RWPE2 (cell line): ENCODE measurements around the gene TDRD10.

Experiments used
- ATAC-seq: fragments of 200-7000 bp; cut with Tn5 transposase; 3 replicates; pipeline ENCODE4 v1.9.1; 2021; ENCODE audit warnings: low read depth
- DNase-seq: peaks from one replicate; pipeline ENCODE4 v3.0.0-alpha.2; 2020; ENCODE audit warnings: low spot score
- H3K27ac ChIP-seq: fragments of 450-650 bp; 2 replicates; pipeline ENCODE4 v1.5.1; 2017; ENCODE audit warnings: mild to moderate bottlenecking; ENCODE audit not compliant: poor library complexity, severe bottlenecking
- H3K27me3 ChIP-seq: fragments of 250-450 bp; sonication (Bioruptor Pico); 2 replicates; pipeline ENCODE4 v1.5.1; 2021; ENCODE audit warnings: mild to moderate bottlenecking, moderate library complexity; ENCODE audit not compliant: insufficient read depth, poor library complexity, severe bottlenecking
- H3K36me3 ChIP-seq: fragments of 250-450 bp; sonication (Bioruptor Pico); 2 replicates; pipeline ENCODE4 v1.5.1; 2020; ENCODE audit warnings: low read depth, mild to moderate bottlenecking, moderate library complexity
- H3K4me1 ChIP-seq: fragments of 250-450 bp; sonication (Bioruptor Pico); 2 replicates; pipeline ENCODE4 v1.5.1; 2021; ENCODE audit warnings: mild to moderate bottlenecking, moderate library complexity; ENCODE audit not compliant: insufficient read depth, poor library complexity, severe bottlenecking
- H3K4me3 ChIP-seq: fragments of 250-450 bp; sonication (Bioruptor Pico); 2 replicates; pipeline ENCODE4 v1.5.1; 2021; ENCODE audit warnings: mild to moderate bottlenecking, moderate library complexity; ENCODE audit not compliant: severe bottlenecking
- H3K9me3 ChIP-seq: fragments of 250-450 bp; sonication (Bioruptor Pico); 2 replicates; pipeline ENCODE4 v1.5.1; 2021; ENCODE audit warnings: mild to moderate bottlenecking, moderate library complexity; ENCODE audit not compliant: severe bottlenecking
- TF ChIP-seq, protein P1 (sequence below): fragments of 450-650 bp; IDR thresholded peaks from one replicate; pipeline ENCODE4 v1.5.1; 2017; ENCODE audit warnings: mild to moderate bottlenecking, moderate library complexity; ENCODE audit not compliant: poor library complexity, severe bottlenecking

TDRD10 gene

GRCh38 chr1:154533952-154534844 is 32.2 kb downstream of the TDRD10 start:
- Histone ChIP-seq H3K27me3 (no peaks in the 10 kb centered on the region), H3K4me3 (no peak overlapping the region), H3K9me3 (no peaks in the 10 kb centered on the region), H3K27ac (no peak overlapping the region), H3K36me3 (no peaks in the 10 kb centered on the region), H3K4me1 (no peaks in the 10 kb centered on the region)
- TF ChIP-seq, protein P1, sequence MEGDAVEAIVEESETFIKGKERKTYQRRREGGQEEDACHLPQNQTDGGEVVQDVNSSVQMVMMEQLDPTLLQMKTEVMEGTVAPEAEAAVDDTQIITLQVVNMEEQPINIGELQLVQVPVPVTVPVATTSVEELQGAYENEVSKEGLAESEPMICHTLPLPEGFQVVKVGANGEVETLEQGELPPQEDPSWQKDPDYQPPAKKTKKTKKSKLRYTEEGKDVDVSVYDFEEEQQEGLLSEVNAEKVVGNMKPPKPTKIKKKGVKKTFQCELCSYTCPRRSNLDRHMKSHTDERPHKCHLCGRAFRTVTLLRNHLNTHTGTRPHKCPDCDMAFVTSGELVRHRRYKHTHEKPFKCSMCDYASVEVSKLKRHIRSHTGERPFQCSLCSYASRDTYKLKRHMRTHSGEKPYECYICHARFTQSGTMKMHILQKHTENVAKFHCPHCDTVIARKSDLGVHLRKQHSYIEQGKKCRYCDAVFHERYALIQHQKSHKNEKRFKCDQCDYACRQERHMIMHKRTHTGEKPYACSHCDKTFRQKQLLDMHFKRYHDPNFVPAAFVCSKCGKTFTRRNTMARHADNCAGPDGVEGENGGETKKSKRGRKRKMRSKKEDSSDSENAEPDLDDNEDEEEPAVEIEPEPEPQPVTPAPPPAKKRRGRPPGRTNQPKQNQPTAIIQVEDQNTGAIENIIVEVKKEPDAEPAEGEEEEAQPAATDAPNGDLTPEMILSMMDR, result peak; percentile 85
- ATAC-seq, result peak; percentile 80
- DNase-seq, result no peak

- DNase-seq, result no peak
- TF ChIP-seq, protein P1, result no peak
- Histone ChIP-seq H3K4me3 (no peak overlapping the region), H3K27ac (no peak overlapping the region), H3K9me3 (no peaks in the 10 kb centered on the region), H3K27me3 (no peaks in the 10 kb centered on the region), H3K36me3 (no peaks in the 10 kb centered on the region), H3K4me1 (no peaks in the 10 kb centered on the region)
- no peak for ATAC-seq
Observed at GRCh38 chr1:154536570-154536969, 34.6 kb downstream of the TDRD10 start.

DNA sequence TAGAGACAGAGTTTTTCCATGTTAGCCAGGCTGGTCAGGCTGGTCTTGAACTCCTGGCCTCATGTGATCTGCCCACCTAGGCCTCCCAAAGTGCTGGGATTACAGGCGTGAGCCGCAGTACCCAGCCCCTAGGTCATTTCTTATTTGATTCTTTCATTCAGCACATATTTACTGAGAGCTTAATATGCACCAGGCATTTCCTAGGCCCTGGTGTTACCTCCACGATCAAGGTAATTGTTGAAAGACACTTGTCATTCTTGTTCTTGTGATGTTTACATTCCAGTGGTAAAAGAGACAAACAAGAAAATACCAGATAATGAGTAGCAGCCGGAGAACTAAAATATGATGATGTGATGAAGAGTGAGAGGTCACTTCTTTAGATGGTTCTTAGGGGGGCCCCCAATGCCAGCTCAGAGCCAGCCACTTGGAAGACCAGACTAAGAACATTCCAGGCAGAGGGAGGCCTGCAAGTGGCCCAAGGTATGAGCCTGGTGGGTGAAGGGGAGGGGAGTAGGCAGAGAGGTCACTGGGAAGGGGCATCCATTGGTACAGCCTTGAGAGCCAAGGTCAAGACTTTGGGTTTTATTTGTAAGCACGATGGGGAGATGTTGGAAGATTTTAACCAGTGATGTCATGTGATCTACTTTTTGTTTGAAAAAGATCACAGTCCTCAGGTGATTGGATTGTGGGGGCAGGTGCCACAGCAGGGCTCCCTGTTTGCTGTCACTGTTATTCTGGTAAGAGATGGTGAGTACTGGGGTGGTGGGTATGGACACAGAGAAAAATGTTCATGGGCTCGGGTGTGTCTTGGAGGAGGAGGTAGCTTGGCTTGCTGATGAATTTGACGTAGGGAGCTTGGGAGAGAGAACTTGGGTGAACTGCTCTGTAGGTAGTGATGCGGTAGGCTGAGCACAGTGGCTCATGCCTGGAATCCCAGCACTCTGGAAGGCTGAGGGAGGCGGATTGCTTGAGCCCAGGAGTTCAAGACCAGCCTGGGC is 37.8 kb downstream of the TDRD10 start:
- H3K27me3 ChIP-seq, result no peaks in the 10 kb centered on the region

DNA sequence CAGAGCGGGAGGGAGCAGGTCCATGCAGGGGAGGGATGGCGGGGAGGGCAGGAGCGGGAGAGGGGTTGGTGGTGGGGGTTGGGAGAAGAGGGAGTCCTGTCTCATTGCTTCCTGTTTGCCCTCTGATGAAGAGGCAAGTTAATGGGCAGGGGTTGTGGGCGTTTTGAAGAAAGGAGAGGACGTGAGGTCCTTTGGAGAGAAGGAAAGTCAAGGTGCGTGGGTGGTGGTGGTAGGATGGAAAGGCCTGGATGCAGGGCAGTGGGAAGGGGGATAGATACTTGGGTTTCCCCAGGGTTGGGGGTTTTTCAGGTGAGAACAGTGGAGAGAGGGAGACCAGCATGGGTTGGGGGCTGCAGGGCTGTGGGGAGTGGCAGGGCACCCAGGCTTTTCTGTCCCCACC is 39.2 kb downstream of the TDRD10 start:
- TF ChIP-seq, protein P1, result no peak

More for the DNA sequence above, 37.8 kb downstream of the TDRD10 start:
- no peak for DNase-seq
- no peaks in the 10 kb centered on the region for H3K36me3 ChIP-seq
- no peak for ATAC-seq
- TF ChIP-seq, protein P1, result no peak
- H3K27ac ChIP-seq, result no peak overlapping the region
- H3K9me3 ChIP-seq, result no peaks in the 10 kb centered on the region
- H3K4me3 ChIP-seq, result no peak overlapping the region
- H3K4me1 ChIP-seq, result no peaks in the 10 kb centered on the region

More for the DNA sequence above, 39.2 kb downstream of the TDRD10 start:
- Histone ChIP-seq H3K4me1 (no peaks in the 10 kb centered on the region), H3K4me3 (no peak overlapping the region), H3K36me3 (no peaks in the 10 kb centered on the region), H3K27ac (no peak overlapping the region), H3K27me3 (no peaks in the 10 kb centered on the region), H3K9me3 (no peaks in the 10 kb centered on the region)
- DNase-seq, result no peak
- no peak for ATAC-seq
